H7 (cell line): ENCODE results near the gene OOSP3. TPM values are rescaled to one million over a fixed set of nuclear protein-coding genes. Genes with fewer than 3 reads are reported as not detected.
A peak's percentile ranks its signal among the peaks of the same experiment; 100 is the strongest.
"Not testable (repeated sequence)": the region's sequence is repeated elsewhere in the genome, so short reads cannot be mapped to it uniquely, and the experiment has no call there.

Experiments used
- DNase-seq: peaks from one replicate; pipeline ENCODE4 v3.0.0; 2012
- H3K27me3 ChIP-seq: 2 replicates; pipeline ENCODE4 v1.6.0; 2011; ENCODE audit warnings: mild to moderate bottlenecking, low read length; ENCODE audit not compliant: control insufficient read depth, insufficient read depth
- H3K36me3 ChIP-seq: replicated peaks from 2 replicates; pipeline ENCODE4 v1.5.1; 2011; ENCODE audit warnings: low read length; ENCODE audit not compliant: control insufficient read depth, insufficient read depth
- H3K4me3 ChIP-seq: 2 replicates; pipeline ENCODE4 v1.5.1; 2011; ENCODE audit warnings: low read depth, mild to moderate bottlenecking, control low read depth, low read length, moderate library complexity; ENCODE audit not compliant: insufficient read depth
- total RNA-seq: library from RNA; depleted of rRNA; stranded (reverse); fragments of >200 nt; shearing (Covaris generic); gene quantifications from 2 replicates; pipeline ENCODE4 v1.2.3, GENCODE V29; 2014

The OOSP3 gene
- total RNA-seq, 1 experiment from 2014 or later, result not detected

DNA sequence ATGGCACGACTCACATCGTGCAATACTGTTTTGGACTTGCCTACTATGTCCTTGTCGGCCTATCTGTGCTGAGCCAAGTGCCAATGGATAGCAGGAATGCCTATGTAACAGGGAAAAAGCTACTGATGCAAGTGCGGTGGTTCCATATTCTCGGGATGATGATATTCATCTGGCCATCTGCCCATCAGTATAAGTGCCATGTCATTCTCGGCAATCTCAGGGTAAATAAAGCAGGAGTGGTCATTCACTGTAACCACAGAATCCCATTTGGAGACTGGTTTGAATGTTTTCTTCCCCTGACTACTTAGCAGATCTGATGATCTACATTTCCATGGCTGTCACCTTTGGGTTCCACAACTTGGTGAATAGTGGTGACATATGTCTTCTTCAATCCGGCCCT is 20.1 kb downstream of the OOSP3 start:
- Histone ChIP-seq H3K27me3 (no peaks in the 10 kb centered on the region), H3K36me3 (no peaks in the 10 kb centered on the region), H3K4me3 (no peak overlapping the region)
- no peak for DNase-seq

DNA sequence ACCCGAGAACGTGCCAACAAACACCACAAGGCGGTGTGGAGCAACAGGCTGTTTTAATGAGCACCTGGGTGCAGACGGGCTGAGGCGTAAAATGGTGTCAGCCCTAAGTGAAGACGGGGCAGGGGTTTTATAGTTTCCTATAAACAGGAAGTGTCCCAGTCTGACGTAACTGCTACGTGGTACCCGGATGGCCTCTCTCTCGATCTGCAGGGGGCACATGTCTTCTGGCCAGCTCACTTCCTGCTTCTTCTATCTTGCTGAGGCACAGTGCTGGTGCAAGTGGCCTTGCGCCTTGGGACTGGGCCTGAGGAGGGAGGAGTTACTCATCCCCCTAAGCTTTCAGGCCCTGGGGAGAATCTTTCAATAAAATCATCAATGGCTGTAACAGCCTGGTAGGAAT is 20.9 kb downstream of the OOSP3 start:
- H3K4me3 ChIP-seq, result no peak overlapping the region
- H3K27me3 ChIP-seq, result no peaks in the 10 kb centered on the region
- no peaks in the 10 kb centered on the region for H3K36me3 ChIP-seq
- DNase-seq, result no peak

DNA sequence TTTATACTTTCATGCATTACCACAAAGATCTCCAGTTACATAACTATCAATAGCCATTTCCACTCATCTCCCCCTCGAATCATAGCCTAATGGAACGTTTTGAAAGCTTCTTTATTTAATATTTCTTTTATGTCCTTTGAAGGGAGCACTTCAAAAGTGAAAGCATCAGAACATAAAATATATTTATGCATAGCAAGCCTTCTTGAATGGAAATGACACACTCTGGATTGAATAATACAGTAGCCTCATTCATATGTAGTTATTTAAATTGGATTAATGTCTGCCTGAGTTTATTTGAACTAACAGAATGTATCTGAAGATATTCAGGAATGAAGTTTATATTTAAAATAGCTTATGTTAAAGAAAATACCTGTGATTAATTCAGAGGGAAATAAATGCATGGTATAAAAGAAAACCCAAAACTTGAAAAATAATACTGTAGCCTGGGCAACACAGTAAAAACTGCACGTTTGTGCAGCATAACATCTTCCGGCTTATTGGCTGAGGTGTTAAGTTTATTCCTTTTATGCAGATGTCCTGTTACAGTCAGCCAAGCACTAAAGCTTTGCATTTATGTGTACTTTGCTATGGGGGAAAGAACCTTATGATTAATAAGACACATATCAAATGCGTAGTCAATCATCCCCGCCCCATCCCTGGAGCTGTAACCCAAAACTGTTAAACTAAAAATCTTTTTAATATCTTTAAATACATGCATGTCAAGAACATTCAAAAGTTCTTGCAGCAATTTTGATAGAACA is 22.0 kb downstream of the OOSP3 start:
- H3K4me3 ChIP-seq, result no peak overlapping the region
- H3K36me3 ChIP-seq, result no peaks in the 10 kb centered on the region
- DNase-seq, result no peak
- H3K27me3 ChIP-seq, result no peaks in the 10 kb centered on the region

DNA sequence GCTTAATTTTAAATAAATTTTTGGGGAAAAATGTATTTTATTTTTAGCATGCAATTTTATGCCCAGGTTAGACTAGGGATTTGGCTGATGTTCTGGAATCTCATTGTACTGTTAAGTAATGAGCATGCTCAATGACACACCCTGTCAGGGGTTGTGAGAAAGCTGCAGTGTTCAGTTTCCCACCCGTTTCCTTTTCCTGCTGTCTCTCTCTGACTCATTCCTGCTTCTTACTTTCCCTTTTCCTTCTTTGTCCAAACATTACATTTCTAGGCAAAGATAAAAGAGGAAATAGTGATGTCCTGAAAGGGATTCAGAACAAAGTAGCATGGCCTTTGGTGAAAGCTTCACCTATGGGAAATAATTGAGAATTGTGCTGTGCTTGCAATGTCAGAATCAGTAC is 22.7 kb downstream of the OOSP3 start:
- Histone ChIP-seq H3K27me3 (no peaks in the 10 kb centered on the region), H3K36me3 (no peaks in the 10 kb centered on the region), H3K4me3 (no peak overlapping the region)
- no peak for DNase-seq

DNA sequence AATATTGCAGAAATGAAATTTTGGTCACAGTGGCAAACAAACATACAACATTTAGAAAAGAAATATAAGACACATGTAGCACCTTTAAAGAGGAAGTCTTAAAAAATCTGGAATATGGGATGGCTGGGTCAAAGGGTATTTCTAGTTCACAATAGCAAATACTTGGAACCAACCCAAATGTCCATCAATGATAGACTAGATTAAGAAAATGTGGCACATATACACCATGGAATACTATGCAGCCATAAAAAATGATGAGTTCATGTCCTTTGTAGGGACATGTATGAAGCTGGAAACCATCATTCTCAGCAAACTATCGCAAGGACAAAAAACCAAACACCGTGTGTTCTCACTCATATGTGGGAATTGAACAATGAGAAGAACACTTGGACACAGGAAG is 25.0 kb downstream of the OOSP3 start:
- H3K4me3 ChIP-seq, H3K36me3 ChIP-seq, H3K27me3 ChIP-seq, DNase-seq: not testable (repeated sequence)

DNA sequence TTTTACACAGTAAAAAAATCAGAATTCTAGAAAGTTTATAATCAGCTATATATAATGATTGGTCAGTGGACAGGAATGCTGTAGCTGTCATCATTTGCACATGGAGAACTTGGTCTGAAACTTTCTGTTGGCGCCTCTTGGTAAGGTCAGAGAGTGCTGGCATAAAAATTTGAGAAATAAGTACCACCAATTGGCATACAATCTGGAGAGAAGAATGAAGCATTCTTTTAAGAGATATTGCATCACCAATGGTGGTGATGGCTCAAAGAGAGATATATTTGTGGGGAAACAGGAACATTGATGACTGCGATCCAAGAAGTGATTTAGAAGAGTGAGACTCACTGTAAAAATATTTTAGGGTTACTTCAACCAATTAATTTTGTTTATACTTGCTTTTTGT is 39.9 kb downstream of the OOSP3 start:
- Histone ChIP-seq H3K36me3 (no peaks in the 10 kb centered on the region), H3K4me3 (no peak overlapping the region), H3K27me3 (no peaks in the 10 kb centered on the region)
- DNase-seq, result no peak

DNA sequence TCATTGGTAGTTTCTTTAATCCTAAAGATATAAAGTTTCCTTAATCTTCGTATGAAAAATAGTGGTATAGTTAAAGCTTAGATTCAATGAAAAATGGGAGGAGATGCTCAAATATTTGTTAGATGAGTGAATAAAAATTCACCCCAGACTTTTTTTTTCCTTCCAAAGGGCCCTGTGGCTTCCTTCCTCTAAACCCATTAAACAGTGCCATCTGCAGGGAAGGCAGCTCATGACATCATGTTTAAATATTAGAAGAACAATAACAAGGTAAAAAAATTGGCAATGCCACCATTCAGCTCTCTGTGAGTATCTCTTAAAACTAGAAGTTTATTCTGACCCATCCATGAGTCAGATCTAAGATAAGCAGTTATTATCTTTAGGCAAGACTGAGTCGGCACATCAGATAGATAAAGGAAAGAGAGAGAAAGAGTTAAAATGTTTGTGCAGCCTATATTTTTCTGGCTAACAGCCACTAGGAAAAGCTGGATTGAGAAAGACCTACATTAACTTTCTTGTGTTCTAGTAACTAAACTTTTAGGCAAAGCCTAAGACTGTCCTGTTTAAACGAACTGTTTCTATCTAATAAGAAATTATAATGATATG is 40.5 kb downstream of the OOSP3 start:
- no peak overlapping the region for H3K4me3 ChIP-seq
- DNase-seq, result peak; percentile 42
- H3K36me3 ChIP-seq, result no peaks in the 10 kb centered on the region
- H3K27me3 ChIP-seq, result no peaks in the 10 kb centered on the region

DNA sequence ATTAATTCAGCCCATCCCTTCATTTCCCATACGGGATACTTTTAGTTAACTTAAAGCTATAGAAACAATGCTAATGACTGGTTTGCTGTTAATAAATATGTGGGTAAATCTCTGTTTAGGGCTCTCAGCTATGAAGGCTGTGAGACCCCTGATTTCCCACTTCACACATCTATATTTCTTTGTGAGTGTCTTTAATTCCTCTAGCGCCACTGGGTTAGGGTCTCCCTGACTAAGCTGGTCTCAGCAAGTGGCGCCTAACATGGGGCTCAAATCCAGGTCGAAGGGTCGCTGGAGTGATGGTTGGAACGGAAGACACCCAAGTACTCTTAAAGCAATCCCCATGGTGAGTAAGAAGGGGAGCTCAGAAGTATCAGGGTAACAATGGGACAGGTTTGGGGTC is 45.2 kb downstream of the OOSP3 start:
- H3K36me3 ChIP-seq, result no peaks in the 10 kb centered on the region
- no peak overlapping the region for H3K4me3 ChIP-seq
- DNase-seq, result no peak
- H3K27me3 ChIP-seq, result no peaks in the 10 kb centered on the region

DNA sequence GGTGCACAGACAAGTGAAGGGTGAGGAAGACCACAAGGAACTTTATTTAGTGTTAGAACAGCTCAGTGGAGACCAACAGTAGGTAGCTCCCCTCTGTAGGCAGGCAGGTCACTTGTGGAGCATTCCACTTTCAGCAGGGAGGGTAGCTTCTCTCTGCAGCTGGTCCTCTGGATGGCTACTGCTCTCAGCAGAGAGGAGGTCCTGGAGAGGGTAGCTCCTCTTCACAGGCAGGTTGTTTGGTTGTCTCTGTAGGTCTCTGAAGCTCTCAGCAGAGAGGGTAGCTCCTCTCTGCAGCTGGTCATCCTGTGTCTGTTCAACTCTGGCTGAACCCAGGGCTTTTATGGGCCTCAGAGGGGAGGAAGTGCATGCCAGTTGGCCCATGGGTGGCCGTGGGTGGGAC is 53.1 kb downstream of the OOSP3 start:
- no peak for DNase-seq
- Histone ChIP-seq H3K36me3 (no peaks in the 10 kb centered on the region), H3K27me3 (no peaks in the 10 kb centered on the region), H3K4me3 (no peak overlapping the region)

DNA sequence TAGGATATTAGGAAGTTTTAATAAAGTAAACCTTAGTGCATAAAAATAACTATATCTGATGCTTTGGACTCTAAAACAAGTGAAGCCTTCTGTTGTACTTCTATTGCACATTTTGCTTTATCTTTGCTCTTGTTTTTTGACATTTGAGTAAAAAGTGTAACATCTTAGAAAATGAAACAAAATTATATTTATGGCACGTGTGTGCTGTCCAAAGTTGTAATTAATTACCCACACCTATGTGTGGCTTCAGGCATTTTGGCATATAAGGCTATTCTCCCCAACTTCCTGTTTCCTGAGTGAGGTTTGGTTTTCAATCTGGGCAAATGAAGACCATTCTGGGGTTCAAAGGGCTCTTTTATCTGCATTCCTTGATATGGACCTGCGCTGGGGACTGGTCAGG is 59.5 kb downstream of the OOSP3 start, which contains the start of gene OOSP1:
TSS of gene OOSP1 (plus strand) at position 301 of the 400 bp plus-strand sequence. CDS start at position 324, 23 bp downstream.
- Histone ChIP-seq H3K36me3 (no peaks in the 10 kb centered on the region), H3K4me3 (no peak within 1 kb of the TSS), H3K27me3 (no peaks in the 10 kb centered on the region)
- DNase-seq, result no peak

DNA sequence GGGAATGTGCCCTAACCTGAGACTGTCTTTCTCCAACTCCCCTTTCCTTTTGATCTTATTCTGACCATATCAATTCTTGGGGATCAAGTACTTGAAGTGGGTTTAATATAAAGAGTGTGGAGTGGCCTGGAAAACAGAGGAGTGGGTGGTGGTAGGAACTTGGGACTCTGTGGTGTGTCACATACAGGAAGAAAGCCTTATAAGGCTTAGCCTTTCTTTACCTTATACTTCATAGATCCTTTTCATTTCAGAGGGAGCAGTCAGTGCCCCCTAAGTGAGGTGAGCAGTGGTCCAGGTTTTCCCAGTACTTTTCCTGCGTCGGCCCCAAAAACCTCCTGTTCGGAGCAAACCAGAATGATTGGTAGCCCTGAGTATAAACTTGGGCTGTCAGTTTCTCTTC is 60.1 kb downstream of the OOSP3 start:
- no peak for DNase-seq
- Histone ChIP-seq H3K36me3 (no peaks in the 10 kb centered on the region), H3K4me3 (no peak overlapping the region), H3K27me3 (no peaks in the 10 kb centered on the region)

DNA sequence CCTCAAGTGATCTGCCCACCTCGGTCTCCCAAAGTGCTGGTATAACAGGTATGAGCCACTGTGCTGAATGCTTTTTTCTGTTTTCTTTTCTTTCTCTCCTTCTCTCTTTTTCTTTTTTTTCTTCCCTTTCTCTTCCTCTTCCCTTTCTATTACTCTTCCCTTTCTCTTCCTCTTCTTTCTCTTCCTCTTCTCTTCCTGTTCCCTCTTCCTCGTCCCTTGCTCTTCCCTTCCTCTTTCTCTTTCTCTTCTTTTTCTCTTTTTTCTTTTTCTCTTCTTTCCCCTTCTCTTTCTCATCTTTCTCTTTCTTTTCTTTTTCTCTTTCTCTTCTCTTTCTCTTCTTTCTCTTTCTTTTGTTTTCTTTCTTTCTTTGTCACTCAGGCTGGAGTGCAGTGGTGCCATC is 60.9 kb downstream of the OOSP3 start:
- no peak for DNase-seq
- H3K36me3 ChIP-seq, result no peaks in the 10 kb centered on the region
- no peak overlapping the region for H3K4me3 ChIP-seq
- H3K27me3 ChIP-seq, result no peaks in the 10 kb centered on the region

DNA sequence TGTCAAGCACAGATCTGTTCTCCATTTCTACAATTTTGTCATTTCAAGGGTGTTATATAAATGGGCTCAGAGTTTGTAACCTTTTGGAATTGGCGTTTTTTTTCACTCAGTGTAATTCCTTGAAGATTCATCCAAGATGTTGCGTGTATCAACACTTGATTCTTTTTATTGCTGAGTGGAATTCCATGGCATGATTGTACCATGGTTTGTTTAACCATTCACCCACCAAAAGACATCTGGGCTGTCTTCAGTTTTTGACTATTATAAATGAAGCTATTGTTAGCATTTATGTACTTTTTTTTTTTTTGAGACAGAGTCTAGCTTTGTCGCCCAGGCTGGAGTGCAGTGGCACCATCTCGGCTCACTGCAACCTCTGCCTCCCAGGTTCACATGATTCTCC is 62.5 kb downstream of the OOSP3 start:
- DNase-seq, result no peak
- Histone ChIP-seq H3K27me3 (no peaks in the 10 kb centered on the region), H3K36me3 (no peaks in the 10 kb centered on the region), H3K4me3 (no peak overlapping the region)

DNA sequence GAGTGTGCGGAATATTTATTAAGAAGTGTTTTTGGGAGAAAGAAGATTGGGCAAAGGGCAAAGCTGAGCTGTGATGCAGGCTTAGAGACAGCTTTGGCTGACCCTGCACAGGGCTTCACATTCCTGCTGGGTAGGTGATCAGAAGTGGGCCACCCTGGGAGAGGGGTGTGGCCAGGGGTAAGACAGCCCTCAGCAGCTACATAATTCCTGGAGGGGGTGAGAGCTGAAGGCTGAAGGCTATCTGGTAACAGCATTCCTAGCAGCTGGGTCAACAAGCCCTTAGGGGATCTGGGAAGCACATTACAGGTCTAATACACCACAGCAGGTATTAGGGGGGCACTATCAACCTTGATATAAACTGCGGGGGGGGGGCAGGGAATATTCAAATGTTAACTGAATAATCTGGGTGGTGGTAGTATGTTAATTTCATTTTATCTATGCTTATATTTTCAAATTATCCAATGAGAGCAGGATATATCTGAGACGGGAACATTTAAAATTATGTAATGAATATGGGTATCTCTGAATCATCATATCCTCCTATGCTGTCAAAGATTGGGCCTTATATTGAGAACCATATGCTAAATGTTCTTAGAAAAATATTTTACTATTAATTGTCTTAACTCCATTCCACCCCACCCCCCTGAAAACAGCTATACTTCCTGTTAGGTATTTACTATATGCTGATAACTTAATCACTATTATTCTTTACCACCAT is 65.6 kb downstream of the OOSP3 start:
- DNase-seq, result no peak
- Histone ChIP-seq H3K4me3 (no peak overlapping the region), H3K27me3 (no peaks in the 10 kb centered on the region), H3K36me3 (no peaks in the 10 kb centered on the region)

DNA sequence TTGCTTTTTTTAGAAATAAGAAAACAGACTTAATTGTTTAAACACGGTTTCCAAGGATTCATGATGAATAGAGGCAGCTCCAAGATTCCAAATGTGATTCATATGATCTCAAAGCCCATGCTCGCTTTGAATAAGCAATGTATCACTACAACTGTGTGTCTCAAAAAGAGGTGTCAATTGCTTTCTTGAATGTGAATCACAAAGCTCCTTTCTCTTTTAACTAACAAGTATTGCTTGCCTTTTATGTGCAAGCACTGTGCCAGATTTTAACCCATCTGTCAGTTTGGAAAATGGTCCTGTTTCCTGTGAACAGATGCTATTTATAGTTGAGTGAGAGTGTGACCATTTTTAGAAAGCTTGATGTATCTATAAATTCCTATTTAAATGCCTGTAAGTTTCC is 66.1 kb downstream of the OOSP3 start:
- H3K36me3 ChIP-seq, result no peaks in the 10 kb centered on the region
- no peak for DNase-seq
- H3K27me3 ChIP-seq, result no peaks in the 10 kb centered on the region
- no peak overlapping the region for H3K4me3 ChIP-seq
